ENCODE results near the gene HAUS7. TPM values are rescaled to one million over a fixed set of nuclear protein-coding genes. Genes with fewer than 3 reads are reported as not detected.

HAUS7 gene
- total RNA-seq (2014; rRNA removed; shearing (Covaris generic)) (18.1 and 28.3 TPM in 2 replicates), polyA plus RNA-seq (2016; fragmentation: Nextera tagmentation; extraction: Ambion mirVana) (17.3 and 24.5 TPM in 2 replicates)

- Histone ChIP-seq H3K36me3 (ENCODE audit: low read depth) (no peaks in the 10 kb centered on the region), H3K4me2 (ENCODE audit: unreplicated experiment) (peak within 1 kb of the TSS; percentile 79), H3K79me2 (ENCODE audit: insufficient read depth) (no peaks in the 10 kb centered on the region), H3K9ac (peak within 1 kb of the TSS; percentile 72), H3K9me2 (ENCODE audit: insufficient read depth) (no peaks in the 10 kb centered on the region), H3K4me3 (peak within 1 kb of the TSS; percentile 80), H3K9me3 (ENCODE audit: low read depth) (no peaks in the 10 kb centered on the region), H3K27ac (peak within 1 kb of the TSS; percentile 45), H3K4me1 (ENCODE audit: insufficient read depth) (peaks cover 8% of the 10 kb centered on the region), H4K20me1 (ENCODE audit: insufficient read depth) (no peaks in the 10 kb centered on the region), H3K27me3 (replicated peaks; ENCODE audit: insufficient read depth) (no peaks in the 10 kb centered on the region), H2AFZ (peak within 1 kb of the TSS; percentile 77), H3F3A (ENCODE audit: insufficient read depth) (no peaks in the 10 kb centered on the region)
- TF ChIP-seq EZH2 (IDR thresholded peaks at IDR 0.05; ENCODE audit: insufficient read depth, poor library complexity, severe bottlenecking), result no peak
- TF ChIP-seq EZH2phosphoT487 (IDR thresholded peaks at IDR 0.05; ENCODE audit: insufficient read depth, low read depth), result no peak
- in situ Hi-C loops (cut with MboI), result no loop called here
- DNase-seq, result peak; percentile 89
- 25 to 79% methylated on average over 5 to 17 of the region's 70 CpGs for WGBS, 2 experiments (ENCODE audit: low coverage in 1 of 2, low lambda C conversion rate in 2 of 2, missing lambda C conversion rate in 2 of 2)
Observed at GRCh38 chrX:153470411-153471363, at the start of gene HAUS7. Gene HAUS7 (minus strand): TSS chrX:153470576. CDS start chrX:153470557, 19 bp downstream.

- WGBS, 2 experiments (ENCODE audit: low coverage in 1 of 2, low lambda C conversion rate in 2 of 2, missing lambda C conversion rate in 2 of 2), result 19 to 47% methylated on average over 5 to 19 of the region's 21 CpGs
- DNase-seq, result peak; percentile 74
- in situ Hi-C loops (cut with MboI), result no loop called here
Observed at GRCh38 chrX:153519569-153520286, 49.4 kb upstream of the HAUS7 start.

GRCh38 chrX:153517946-153518834 is 47.8 kb upstream of the HAUS7 start:
- Histone ChIP-seq H3K4me1 (ENCODE audit: insufficient read depth) (peaks cover 13% of the 10 kb centered on the region; the same call in 1 of the 2 replicates), H3K9me3 (ENCODE audit: low read depth) (no peaks in the 10 kb centered on the region), H3K4me3 (no peak overlapping the region), H4K20me1 (ENCODE audit: insufficient read depth) (no peaks in the 10 kb centered on the region), H3K27ac (no peak overlapping the region), H3K9me2 (ENCODE audit: insufficient read depth) (no peaks in the 10 kb centered on the region), H3F3A (ENCODE audit: insufficient read depth) (0 out of 2 replicates have a peak, but pooled peaks cover 4% of the 10 kb centered on the region), H3K4me2 (ENCODE audit: unreplicated experiment) (no peak overlapping the region), H3K36me3 (ENCODE audit: low read depth) (no peaks in the 10 kb centered on the region), H3K27me3 (replicated peaks; ENCODE audit: insufficient read depth) (no peaks in the 10 kb centered on the region), H3K9ac (no peak overlapping the region), H2AFZ (no peak overlapping the region), H3K79me2 (ENCODE audit: insufficient read depth) (no peaks in the 10 kb centered on the region)
- in situ Hi-C loops (cut with MboI), result no loop called here
- DNase-seq, result no peak
- WGBS, 2 experiments (ENCODE audit: low coverage in 1 of 2, low lambda C conversion rate in 2 of 2, missing lambda C conversion rate in 2 of 2), result 1 to 4% methylated on average over 5 to 22 of the region's 70 CpGs
- peak; percentile 62 for TF ChIP-seq EZH2 (IDR thresholded peaks at IDR 0.05; ENCODE audit: insufficient read depth, poor library complexity, severe bottlenecking)
- no peak for TF ChIP-seq EZH2phosphoT487 (IDR thresholded peaks at IDR 0.05; ENCODE audit: insufficient read depth, low read depth)

More at GRCh38 chrX:153519569-153520286, 49.4 kb upstream of the HAUS7 start:
- Histone ChIP-seq H3K36me3 (ENCODE audit: low read depth) (no peaks in the 10 kb centered on the region), H3K79me2 (ENCODE audit: insufficient read depth) (no peaks in the 10 kb centered on the region), H3K4me1 (ENCODE audit: insufficient read depth) (peaks cover 13% of the 10 kb centered on the region; the same call in 1 of the 2 replicates), H3K27me3 (replicated peaks; ENCODE audit: insufficient read depth) (no peaks in the 10 kb centered on the region), H3K4me2 (ENCODE audit: unreplicated experiment) (peak overlapping the region; percentile 46), H3F3A (ENCODE audit: insufficient read depth) (0 out of 2 replicates have a peak, but pooled peaks cover 4% of the 10 kb centered on the region), H3K4me3 (no peak overlapping the region), H3K9me3 (ENCODE audit: low read depth) (no peaks in the 10 kb centered on the region), H3K27ac (no peak overlapping the region), H3K9me2 (ENCODE audit: insufficient read depth) (no peaks in the 10 kb centered on the region), H3K9ac (no peak overlapping the region), H4K20me1 (ENCODE audit: insufficient read depth) (no peaks in the 10 kb centered on the region), H2AFZ (no peak overlapping the region)
- TF ChIP-seq EZH2phosphoT487 (IDR thresholded peaks at IDR 0.05; ENCODE audit: insufficient read depth, low read depth) (no peak), EZH2 (IDR thresholded peaks at IDR 0.05; ENCODE audit: insufficient read depth, poor library complexity, severe bottlenecking) (no peak)
